ENCODE results near the gene STAT2. TPM values are rescaled to one million over a fixed set of nuclear protein-coding genes. Genes with fewer than 3 reads are reported as not detected.

STAT2 gene
- total and polyA plus RNA-seq, 9 of the 15 experiments (the other 6 are each of a cell fraction or from before 2014, with no cell fraction given), result 15.5 to 46.9 (median 40.1) TPM

DNA sequence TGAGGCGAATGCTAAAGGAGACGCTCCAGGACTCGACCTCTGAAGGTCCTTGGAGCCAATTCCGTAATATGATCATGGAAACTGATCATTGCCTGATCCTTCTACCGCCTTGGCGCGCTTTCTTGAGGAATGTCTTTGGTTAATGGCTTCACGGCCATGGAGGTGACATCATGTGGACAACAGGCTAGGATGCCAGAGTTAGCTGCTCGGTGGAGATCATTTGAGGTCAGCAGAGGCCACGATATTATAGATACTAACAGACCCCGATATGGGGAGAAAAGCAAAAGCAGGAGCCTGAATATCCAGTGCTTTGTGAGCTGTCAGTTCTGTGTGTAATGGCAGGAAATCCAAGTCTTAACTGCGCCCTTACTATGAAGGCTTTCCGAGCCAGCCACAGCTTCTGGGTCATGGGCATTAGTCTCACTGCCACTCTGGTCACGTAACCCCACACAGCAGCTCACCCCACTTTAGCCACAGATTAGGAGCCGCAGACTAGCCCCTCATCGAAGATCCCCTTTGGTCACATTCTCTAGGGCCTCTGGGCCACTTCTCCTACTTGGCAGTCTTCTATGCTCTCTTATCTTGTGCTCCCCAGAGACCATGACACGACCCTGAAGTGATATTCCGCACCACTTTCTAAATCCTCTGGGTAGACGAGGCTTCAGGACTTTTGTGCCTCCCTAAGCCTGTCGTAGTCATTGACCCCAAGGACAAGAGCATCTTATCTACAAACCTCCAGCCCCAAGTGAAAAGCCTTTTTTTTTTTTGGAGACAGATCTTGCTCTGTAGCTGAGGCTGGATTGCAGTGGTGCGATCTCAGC, 59.1 kb downstream of the STAT2 start (continued):
- TF ChIP-seq, protein P1, sequence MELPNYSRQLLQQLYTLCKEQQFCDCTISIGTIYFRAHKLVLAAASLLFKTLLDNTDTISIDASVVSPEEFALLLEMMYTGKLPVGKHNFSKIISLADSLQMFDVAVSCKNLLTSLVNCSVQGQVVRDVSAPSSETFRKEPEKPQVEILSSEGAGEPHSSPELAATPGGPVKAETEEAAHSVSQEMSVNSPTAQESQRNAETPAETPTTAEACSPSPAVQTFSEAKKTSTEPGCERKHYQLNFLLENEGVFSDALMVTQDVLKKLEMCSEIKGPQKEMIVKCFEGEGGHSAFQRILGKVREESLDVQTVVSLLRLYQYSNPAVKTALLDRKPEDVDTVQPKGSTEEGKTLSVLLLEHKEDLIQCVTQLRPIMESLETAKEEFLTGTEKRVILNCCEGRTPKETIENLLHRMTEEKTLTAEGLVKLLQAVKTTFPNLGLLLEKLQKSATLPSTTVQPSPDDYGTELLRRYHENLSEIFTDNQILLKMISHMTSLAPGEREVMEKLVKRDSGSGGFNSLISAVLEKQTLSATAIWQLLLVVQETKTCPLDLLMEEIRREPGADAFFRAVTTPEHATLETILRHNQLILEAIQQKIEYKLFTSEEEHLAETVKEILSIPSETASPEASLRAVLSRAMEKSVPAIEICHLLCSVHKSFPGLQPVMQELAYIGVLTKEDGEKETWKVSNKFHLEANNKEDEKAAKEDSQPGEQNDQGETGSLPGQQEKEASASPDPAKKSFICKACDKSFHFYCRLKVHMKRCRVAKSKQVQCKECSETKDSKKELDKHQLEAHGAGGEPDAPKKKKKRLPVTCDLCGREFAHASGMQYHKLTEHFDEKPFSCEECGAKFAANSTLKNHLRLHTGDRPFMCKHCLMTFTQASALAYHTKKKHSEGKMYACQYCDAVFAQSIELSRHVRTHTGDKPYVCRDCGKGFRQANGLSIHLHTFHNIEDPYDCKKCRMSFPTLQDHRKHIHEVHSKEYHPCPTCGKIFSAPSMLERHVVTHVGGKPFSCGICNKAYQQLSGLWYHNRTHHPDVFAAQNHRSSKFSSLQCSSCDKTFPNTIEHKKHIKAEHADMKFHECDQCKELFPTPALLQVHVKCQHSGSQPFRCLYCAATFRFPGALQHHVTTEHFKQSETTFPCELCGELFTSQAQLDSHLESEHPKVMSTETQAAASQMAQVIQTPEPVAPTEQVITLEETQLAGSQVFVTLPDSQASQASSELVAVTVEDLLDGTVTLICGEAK (IDR thresholded peaks at IDR 0.05), result no peak
- TF ChIP-seq, protein P1 (CRISPR knock-in tag; IDR thresholded peaks at IDR 0.05), result no peak
- no peak for TF ChIP-seq MXI1 (IDR thresholded peaks at IDR 0.05; ENCODE audit: low read depth, low read length)
- no peak for TF ChIP-seq HNRNPH1 (optimal IDR thresholded peaks at IDR 0.05; ENCODE audit: low read depth, low read length)
- TF ChIP-seq SOX6 (IDR thresholded peaks at IDR 0.05), result peak; percentile 49
- TF ChIP-seq SIN3B (IDR thresholded peaks at IDR 0.05; ENCODE audit: low read depth), result no peak
- no peak for TF ChIP-seq ZNF431 (CRISPR knock-in tag; IDR thresholded peaks at IDR 0.05)
- no peak for TF ChIP-seq NFIX (CRISPR knock-in tag; IDR thresholded peaks at IDR 0.05; ENCODE audit: low read depth)
- TF ChIP-seq, protein P2, sequence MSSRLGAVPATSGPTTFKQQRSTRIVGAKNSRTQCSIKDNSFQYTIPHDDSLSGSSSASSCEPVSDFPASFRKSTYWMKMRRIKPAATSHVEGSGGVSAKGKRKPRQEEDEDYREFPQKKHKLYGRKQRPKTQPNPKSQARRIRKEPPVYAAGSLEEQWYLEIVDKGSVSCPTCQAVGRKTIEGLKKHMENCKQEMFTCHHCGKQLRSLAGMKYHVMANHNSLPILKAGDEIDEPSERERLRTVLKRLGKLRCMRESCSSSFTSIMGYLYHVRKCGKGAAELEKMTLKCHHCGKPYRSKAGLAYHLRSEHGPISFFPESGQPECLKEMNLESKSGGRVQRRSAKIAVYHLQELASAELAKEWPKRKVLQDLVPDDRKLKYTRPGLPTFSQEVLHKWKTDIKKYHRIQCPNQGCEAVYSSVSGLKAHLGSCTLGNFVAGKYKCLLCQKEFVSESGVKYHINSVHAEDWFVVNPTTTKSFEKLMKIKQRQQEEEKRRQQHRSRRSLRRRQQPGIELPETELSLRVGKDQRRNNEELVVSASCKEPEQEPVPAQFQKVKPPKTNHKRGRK (tag; IDR thresholded peaks at IDR 0.05), result no peak
- TF ChIP-seq RBM14 (IDR thresholded peaks at IDR 0.05; ENCODE audit: borderline replicate concordance, insufficient read depth, low read depth, low read length), result no peak
- 0 out of 2 replicates have a peak, but pooled peaks have one; percentile 79 for TF ChIP-seq POLR2H (tag; IDR thresholded peaks at IDR 0.05; ENCODE audit: low read depth)
- peak; percentile 34; the same call in 1 of the 2 replicates for TF ChIP-seq MYNN (IDR thresholded peaks at IDR 0.05)
- no peak for TF ChIP-seq MYNN (CRISPR knock-in tag; IDR thresholded peaks at IDR 0.05)
- no peak for TF ChIP-seq XRCC5 (IDR thresholded peaks at IDR 0.05; ENCODE audit: low read depth, low read length)
- peak; percentile 63; the same call in 1 of the 2 replicates for TF ChIP-seq SMARCA5 (IDR thresholded peaks at IDR 0.05)
- TF ChIP-seq ZNF12 (CRISPR knock-in tag; IDR thresholded peaks at IDR 0.05), result no peak
- TF ChIP-seq, protein P3, sequence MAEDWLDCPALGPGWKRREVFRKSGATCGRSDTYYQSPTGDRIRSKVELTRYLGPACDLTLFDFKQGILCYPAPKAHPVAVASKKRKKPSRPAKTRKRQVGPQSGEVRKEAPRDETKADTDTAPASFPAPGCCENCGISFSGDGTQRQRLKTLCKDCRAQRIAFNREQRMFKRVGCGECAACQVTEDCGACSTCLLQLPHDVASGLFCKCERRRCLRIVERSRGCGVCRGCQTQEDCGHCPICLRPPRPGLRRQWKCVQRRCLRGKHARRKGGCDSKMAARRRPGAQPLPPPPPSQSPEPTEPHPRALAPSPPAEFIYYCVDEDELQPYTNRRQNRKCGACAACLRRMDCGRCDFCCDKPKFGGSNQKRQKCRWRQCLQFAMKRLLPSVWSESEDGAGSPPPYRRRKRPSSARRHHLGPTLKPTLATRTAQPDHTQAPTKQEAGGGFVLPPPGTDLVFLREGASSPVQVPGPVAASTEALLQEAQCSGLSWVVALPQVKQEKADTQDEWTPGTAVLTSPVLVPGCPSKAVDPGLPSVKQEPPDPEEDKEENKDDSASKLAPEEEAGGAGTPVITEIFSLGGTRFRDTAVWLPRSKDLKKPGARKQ (CRISPR knock-in tag; IDR thresholded peaks at IDR 0.05), result no peak

Measured in K562 (cell line).